DMS 273 treated with DMSO at 0.1 percent for 48 hours (cell line): ENCODE data around the gene PRPF8.

Source experiments
- DNase-seq: peaks from one replicate; lab custom pipeline; 2025; lab: John Stamatoyannopoulos, UW

PRPF8 gene

DNA sequence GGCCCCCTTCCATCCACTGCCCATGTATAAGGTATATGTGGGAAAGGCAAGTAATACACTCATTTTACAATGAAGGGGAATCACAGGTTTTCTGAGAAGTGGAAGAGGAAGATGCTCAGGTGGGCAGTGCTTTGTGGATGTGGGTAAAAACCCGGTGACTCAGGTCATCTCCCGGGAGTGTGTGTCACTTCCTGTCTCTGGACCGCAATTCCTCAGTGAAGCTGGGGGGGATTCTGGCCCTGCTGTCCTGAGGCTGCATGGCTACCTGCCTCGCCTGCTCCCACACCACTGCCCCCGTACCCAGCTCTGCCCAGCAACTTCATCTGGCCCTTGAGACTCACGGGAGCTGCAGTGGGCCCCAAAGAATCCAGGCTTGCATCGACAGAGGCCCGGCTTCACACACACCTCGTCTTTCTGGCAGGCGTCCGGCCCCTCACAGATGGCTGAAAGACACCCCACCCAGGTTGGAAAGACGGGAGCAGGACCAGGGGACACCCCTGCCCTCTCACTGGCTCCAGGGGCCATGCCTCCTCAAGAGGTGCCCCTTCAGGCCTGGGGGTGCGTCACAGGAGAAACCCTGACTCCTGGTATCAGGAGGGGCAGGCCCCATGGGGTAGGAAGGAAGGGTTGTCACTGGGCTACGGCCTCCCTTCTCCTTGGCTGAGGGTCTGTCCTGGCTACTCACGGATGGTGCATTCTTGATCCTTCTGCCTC, 40.0 kb downstream of the PRPF8 start:
- DNase-seq, result no peak

DNA sequence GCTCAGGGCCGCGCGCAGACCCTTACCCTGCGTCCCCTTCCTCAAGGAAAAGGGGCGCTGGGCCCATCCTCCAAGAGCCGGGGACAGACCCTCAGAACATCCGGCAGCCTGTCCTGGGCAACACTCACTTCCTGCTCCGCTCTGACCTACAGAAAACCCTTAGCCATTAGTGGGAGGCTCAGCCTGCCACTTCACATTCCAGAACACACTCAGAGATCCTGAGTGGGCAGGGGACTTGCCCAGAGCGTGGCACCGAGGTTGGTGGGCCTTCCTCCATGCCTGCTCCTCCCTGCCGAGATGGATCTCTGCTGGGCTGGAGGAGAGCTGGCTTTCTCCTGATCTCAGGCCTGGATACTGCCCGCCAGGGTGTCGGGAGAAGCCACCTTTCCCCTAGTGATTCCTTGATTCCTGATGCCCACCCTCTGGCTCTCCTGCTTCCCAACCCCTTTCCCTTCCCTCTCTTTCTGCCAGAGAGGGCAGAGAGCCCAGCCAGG, 40.6 kb downstream of the PRPF8 start:
- no peak for DNase-seq

DNA sequence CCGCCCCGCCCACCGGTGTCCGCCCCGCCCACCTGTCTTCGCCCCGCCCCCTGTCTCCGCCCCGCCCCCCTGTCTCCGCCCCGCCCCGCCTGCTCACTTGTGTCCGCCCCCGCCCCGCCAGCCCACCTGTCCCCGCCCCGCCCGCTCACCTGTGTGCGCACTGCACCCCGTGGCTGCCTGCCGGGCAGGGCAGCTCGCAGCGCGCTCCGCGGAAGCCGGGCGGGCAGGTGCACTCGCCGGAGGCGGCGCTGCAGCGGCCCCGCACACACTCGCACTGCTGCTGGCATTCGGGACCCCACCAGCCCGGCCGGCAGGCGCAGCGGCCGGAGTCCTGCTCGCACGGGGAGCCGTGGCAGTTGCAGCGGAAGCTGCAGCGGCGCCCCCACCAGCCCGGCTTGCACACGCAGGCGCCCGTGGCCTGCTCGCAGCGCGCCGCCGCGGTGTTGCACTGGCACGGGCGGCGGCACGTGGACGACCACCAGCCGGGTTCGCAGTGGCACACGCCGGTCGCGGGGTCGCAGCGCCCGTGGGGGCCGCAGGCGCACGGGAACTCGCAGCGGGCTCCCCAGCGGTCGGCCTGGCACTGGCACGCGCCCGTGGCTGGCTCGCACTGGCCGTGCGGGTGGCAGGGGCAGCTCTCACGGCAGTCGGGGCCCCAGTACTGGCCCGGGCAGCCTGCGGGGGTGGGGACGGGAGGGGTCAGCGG, 41.2 kb downstream of the PRPF8 start:
- DNase-seq, result no peak

DNA sequence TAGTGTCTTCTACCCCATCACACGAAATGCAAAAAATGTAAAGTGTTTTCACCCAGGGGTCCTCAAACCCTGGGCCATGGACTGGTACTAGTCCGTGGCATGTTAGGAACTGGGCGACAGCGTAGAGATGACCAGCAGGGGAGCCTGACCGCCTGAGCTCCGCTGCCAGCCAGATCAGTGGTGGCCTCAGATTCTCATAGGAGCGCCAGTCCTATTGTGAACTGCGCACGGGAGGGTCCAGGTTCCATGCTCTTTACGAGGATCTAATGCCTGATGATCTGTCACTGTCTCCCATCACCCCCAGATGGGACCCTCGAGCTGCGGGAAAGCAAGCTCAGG, 43.6 kb downstream of the PRPF8 start:
- DNase-seq, result no peak

DNA sequence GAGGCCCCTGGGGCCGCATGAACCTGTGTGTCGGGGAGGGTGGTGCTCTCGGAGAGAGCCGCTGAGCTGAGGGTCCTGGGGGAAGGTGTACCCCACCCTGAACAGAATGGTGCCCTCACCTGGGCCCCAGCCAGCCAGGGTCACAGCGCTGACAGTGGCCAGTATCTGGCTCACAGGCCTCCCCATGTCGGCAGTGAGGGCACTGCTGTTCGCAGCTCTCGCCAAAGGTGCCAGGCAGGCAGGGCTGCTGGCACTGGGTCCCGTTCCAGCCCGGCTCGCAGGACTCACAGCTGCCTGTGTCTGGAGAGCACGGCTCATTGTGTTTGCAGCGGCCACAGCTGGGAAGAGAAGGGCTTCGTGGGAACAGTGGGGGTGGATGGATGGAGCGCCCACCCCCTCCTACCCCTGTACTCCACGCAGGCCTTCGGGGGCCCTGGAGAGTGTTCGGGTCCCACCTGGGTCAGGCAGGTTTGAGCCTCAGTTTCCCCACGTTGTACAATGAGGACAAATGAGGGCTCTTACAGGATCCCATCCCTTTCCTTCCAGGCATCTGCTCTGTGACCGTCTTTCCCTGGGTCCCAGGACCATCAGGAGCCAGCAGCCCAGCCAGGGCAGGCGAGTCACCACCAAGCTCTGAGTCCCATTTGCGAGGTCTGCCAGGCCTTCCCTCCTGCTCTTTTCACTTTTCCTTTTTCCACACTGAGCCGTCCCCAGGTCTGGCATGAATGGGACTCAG, 44.2 kb downstream of the PRPF8 start:
- DNase-seq, result no peak

DNA sequence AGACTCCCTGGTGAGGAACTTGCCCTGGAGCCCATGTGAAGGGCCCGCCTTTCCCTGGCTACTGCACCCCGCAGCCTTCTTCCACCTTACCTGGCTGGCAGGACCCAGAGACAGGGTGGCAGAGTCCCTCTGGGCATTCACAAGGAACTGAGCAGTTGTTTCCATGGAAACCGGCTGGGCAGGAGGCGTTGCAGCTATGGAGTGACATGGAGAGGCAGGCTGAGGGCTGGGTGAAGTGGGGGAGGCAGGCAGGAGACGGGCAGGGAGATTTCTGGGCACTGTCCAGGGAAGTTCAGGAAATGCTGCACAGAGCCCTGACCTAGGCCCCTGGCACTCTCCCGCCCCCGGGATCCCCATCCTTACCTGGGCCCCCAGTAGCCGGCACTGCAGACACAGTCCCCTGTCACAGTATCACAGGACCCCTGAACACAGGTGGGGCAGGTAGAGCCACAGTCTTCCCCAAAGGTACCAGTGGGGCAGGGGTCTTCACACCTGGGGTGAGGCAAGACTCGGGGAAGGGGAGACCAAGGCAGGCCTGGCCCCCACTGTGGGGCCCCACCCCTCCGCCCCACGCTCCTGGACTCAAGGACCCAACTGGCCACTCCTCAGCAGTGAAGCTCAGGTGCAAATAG, 45.0 kb downstream of the PRPF8 start:
- no peak for DNase-seq

DNA sequence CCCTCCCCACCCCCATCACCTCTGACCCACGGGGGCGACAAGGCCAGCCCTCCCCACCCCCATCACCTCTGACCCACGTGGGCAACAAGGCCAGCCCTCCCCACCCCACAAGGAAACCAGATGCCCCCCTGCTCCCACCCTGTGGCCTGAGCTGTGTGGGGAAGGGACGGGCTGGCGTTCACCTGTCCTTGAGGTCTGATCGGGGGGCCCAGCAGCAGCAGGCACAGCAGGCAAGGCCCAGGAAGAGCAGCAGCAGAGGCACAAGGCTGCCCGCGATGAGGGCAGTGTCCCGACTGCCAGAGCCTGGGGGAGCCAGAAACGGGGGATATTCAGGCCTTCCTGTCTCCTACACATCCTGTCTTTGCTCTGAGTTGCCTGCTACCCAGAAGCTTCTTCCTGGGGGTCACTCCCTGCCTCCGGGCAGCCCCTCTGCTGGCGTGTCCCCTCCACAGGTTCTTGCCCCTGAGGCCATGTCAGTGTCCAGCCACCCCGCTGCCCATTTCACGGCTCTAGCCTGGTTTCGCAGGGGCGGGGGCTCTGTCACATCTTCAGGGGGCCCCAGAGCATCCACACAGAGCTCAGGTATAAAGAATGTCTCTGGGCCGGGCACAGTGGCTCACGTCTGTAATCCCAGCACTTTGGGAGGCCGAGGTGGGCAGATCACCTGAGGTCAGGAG, 45.9 kb downstream of the PRPF8 start:
- no peak for DNase-seq

DNA sequence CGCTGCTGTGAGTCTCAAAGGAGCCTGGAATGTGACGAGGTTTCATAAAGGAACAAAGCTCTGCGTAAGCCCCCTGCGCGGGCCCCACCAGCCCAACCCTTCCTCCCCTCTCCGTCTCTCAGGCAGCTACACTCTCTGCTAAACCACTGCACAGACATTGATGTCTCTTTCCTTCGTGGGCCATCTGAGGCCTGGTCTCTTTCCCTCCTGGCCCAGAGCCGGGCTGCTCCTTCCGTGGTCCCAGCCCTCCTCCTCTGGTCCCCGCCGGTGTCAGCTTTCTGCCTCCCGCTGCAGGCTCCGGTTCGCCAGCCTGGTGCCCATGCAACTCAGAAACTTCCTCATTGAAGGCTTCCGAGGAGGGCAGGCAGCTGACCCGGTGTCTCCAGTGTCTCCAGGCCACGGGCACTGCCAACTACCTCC, 46.5 kb downstream of the PRPF8 start:
- DNase-seq, result no peak

DNA sequence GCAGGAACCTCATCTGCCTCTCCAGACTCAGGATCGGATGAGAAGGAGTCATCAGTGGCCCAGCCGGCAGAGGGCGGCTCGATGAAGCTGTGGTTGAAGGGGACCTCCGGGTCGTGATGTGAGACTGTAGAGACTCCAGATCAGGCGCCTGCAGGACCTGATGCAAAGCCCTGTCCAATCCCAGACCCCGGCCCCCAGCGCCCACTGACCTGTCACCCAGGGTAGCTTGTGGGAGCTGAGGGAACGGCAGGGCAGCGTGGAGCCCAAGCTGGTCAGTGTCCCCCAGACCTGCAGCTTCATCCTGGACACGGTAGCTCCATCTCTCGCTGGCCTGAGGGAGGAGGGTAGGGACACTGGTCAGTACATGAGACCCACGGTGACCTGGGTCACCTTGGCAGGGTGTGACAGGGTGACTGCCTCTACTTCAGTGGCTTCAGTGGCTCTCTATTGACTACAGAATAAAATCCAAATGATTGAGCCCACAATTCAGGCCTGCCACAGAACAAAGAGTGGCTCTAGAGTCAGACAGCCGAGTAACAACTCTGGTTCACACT, 47.9 kb downstream of the PRPF8 start:
- DNase-seq, result no peak

DNA sequence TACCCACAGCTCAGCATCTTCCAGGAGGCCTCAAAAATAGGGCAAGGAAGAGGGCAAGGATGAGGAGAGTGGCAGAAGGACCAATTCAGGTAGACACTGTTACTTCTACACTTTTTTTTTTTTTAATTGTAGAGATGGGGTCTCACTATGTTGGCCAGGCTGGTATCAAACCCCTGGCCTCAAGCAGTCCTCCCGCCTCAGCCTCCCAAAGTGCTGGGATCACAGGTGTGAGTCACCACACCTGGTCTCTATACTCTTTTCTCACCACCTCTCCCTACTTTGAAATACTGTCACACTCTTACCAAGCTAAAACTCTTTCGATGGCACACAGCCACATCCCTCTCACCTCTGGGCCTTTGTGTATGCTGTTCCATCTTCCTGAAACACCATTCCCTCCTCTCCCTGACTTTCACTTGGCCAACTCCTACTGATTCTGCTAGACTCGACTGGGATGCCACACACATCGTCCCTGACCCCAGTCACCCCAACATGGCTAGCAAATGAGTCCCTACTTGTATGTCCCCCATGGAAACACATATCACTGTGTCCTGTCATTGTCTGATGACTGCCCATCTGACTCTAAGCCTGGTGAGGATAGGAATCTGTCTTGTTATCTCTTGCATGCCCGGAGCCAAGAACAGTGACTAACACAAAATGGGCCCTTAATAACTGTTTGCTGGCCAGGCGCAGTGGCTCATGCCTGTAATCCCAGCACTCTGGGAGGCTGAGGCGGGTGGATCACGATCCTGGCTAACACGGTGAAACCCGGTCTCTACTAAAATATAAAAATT, 48.8 kb downstream of the PRPF8 start:
- no peak for DNase-seq

DNA sequence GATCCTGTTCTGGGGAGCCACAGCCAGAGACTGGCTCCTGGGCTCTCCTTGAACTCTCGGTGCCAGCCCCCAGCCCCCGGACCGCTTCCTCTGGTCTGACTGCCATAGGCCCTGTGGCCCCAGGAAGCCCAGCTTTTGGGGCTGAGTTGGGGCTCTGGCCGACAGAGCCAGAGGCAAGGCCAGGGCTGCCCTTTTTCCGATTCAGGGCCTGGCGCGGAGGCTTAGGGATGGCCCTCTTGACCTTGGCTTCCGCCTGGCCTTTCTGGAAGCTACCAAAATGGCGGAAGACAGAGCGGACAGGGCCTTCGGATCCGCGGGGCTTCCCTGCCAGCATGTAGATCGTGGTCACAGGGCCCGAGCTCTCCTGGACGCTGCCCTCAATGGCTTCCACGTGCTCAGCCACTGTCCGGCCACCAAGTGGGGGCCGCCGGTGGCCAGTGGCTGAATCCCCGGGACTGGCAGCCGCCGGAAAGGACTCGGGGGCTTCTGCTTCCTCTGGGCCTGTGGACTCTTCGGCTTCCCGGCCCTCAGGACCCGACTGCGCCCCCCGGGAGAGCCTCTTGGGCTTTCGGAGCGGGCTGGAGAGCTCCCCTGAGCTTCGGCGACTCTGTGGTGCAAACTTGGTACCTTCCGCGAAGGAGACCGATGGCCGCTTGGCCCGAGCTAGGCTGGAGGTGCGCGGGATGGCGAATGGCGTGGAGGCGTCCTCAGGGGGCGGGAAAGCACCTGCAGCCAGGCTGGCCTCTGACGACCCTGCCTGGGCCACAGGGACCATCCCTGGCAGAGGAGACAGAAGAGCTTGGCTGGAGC, 49.6 kb downstream of the PRPF8 start:
- no peak for DNase-seq

DNA sequence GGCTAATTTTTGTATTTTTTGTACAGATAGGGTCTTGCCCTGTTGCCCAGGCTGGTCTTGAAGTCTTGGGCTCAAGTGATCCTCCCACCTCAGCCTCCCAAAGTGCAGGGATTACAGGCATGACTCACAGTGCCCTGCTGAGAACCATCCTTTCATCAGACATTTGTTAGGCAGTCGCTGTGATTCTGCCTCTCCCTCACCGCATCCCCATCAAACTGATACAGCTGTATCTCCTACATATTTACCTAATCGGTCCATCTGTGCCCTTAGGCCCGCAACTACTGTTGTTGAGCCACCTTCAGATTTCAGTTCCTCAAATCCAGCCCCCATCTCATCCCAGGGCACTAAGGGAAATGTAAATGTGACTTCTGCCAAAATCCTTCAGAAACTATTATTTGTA, 54.0 kb downstream of the PRPF8 start:
- no peak for DNase-seq

DNA sequence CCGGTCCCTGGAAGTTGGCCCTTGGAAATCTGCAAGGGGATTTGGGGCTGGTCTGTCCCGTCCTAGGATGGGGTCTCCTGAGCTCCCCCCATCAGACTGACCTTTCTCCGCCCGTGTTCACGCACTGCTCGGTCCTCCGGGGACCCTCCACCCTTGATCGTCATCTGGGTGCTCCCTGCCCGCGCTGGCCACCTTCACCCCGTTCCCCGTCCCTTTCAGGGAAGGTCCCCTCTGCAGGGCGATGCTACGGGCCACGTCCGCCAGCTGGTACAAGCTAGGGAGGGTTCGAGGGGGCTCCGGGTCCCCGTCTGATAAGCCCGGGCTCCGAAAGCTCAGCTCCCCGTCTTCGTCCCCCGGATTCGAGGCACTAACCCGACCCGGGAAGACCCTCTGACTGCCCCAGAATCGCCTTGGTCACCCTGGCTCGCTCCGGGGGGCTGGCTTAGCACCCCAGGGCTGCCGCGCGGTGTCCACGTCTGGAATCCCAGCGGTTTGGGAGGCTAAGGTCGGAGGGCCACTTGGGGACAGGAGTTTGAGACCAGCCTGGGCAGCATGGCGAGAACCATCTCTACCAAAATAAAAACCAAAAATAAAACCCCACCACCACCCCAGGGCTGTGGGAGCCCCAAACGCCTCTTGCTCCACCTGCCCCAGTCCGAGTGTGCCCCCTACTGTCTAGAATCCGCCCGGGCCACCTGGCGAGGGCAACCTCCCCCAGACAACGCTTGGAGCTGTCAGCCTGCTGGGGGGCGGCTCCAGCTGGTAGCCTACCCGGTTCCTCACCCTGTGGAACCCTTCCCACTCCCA, 55.0 kb downstream of the PRPF8 start:
- no peak for DNase-seq

DNA sequence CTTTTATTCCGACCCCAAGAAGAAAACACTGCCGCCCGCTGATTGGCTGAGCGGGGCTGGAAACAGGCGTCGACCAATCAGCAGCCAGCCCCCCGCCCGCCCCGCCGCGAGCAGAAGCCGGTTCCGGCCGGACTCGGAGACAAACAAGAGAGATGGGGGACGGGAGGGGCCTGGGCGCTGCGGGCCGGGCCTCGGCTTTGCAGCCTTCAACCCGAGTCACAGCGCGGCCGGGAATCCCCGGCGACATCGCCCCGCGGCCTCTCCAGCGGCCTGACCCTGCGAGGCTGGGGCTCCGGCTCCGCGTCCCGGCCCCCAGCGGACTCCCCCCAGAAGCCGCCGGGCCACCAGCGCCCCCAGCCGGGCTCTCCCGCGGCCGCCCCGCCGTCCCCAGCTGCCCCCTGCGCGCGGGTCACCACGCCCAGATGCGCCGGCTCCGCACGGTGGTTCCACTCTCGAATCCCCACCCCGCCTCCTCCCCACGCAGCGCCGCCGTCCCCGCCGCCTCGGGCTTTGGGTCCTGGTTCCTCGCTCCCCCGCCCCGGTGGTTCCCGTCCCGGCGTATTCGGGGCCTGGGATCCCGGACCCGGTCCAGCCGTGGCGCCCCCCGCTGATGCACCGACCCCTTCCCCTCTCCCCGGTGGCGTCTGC, 55.7 kb downstream of the PRPF8 start:
- peak; percentile 77 for DNase-seq

DNA sequence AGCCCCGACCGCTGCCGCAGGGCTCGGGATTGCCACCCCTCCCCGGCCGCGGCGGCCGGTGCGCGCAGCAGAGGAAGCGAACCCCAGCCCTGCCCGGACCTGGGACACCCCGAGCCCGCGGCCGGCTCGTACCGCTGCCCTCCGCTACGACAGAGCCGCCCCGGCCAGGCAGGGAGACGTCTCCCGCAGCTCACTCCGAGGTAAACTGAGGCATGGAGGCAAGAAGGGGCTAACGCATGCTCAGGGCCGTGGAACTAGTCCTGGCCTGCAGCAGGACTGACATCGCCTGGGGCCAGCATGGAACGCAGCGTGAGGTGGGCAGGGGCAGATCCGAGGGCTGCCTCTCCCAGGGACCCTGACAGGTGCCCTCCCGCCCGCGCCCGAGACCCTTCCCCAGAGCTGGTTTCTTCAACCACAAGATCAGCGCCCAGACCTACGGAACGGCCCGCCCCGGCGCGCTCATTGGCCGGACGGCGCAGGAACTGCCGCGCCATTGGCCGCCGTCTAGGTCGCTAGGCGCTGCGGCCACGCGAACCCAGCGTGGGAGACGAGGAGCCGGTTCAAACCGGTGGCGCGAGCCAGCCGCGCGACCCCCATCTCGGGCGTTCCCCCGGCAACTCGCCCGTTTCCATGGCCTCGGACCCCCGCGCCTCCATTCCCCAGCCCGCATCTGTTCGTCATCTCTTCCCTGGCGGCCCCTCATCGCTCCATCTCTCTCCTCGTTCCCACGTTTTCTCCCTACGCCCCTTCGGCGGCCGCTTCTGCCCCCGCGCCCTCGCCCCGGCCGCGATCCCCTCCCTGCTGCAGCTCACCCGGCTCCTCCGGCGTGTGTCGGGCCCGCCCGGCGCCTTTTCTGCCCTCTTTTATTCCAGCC, 56.4 kb downstream of the PRPF8 start, which contains the start of gene SLC43A2:
SLC43A2 (minus strand) TSS at position 853 of the 874 bp plus-strand sequence. CDS start 960 bp downstream, outside the sequence.
- peak; percentile 14 for DNase-seq

DNA sequence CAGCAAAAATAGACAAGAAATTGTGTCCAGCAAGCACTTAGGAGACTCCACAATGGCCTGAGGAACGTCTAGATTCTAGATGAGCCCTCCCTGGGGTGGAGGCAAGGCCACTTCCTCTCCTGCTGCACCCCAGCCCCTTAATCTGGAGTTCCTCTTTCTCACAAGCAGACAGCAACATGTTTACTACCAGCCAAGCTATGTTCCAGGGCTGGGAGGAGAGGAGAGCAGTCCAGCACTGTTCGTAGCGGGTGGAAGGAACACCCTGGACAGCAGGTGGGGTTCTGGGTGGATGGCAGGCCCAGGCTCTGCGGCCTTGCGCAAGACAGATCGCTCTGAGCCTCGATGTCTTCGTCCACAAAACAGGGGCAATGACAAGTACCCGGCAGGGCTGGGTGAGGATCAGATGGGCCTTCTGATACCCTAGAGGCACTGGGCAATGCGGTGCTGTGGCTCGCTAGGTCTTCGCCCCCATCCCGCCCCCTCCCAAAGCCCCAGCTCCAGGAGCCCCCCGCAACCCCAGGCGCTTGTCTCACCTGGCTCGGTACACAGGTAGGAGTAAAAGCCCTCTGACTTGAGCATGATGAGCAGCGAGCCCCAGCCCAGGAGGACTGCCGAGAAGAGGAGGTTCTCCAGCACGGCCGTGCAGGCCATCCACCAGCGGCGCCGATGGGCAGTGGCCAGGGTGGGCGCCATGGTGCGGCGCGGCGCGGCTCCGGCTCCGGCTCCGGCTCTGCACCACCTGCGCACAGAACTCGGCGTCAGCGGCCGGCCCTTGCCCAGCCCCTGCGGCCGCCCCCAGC, 57.3 kb downstream of the PRPF8 start:
- DNase-seq, result no peak

DNA sequence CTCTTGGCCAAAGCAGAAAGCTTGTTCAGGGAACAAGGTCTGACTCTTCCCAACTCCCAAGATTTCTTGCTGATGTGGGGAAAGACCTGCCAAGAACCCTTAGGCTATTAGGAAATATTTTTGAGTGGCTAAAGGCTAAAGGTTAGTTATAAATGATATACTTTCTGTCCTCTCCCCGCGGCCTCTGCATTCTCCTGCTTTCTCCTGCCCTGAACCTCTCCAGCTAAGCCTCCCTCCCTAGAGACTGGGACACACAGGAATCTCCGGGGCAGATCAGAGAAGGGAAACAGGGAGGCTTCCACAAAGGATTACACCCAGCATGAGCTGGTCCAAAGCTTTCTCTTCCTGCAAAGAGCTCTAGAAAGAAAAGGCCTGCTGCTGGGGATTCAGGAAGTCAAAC, 58.3 kb downstream of the PRPF8 start:
- DNase-seq, result no peak
